SH-SY5Y (cell line): Measurements from ENCODE around the gene ADAMTSL1.

Experiments used
- GATA2 ChIP-seq: IDR thresholded peaks from 2 replicates; pipeline ENCODE4 v1.6.1; 2011; ENCODE audit warnings: mild to moderate bottlenecking, low read depth, low read length
- GATA3 ChIP-seq: IDR thresholded peaks from 2 replicates; pipeline ENCODE4 v1.6.1; 2011; ENCODE audit warnings: low read depth, mild to moderate bottlenecking, low read length, moderate library complexity

DNA sequence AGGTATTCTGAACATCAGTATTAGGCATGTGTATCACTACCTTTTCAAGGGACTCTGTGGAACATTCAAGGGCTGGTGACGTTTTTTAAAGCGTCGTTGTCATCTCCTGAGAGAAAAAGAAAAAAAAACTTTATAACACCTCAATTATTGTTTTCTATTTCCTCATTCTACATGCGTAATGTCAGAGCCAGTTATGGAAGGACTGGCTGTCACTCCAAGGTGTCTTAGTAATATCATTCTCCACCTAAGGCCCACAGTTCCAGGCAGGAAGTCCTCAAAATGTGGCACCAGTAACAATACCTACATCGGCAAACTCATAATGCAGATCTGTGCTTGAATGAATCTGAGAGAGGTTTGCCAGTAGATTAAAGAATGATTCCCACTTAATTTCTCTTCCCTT, 348.9 kb downstream of the ADAMTSL1 start:
- TF ChIP-seq GATA2: no peak
- no peak for TF ChIP-seq GATA3
